ENCODE data around the gene LEP.
A peak's percentile ranks its signal among the peaks of the same experiment; 100 is the strongest.

Gene LEP

GRCh38 chr7:128251337-128251736, 10.3 kb downstream of the LEP start:
- DNase-seq = no peak

- no peak for DNase-seq
Observed at GRCh38 chr7:128253701-128254100, 12.6 kb downstream of the LEP start.

GRCh38 chr7:128254470-128254869, 13.4 kb downstream of the LEP start:
- no peak for DNase-seq

GRCh38 chr7:128255271-128255670, 14.2 kb downstream of the LEP start:
- no peak for DNase-seq

- DNase-seq = no peak
Observed at GRCh38 chr7:128257458-128257857, 16.4 kb downstream of the LEP start.

- DNase-seq = no peak
Observed at GRCh38 chr7:128259131-128260061, 18.3 kb downstream of the LEP start.

- no peak for DNase-seq
Observed at GRCh38 chr7:128260069-128260795, 19.2 kb downstream of the LEP start.

- DNase-seq = no peak
Observed at GRCh38 chr7:128262273-128263028, 21.4 kb downstream of the LEP start.

- DNase-seq = no peak
Observed at GRCh38 chr7:128263420-128263819, 22.3 kb downstream of the LEP start.

GRCh38 chr7:128264477-128264876, 23.4 kb downstream of the LEP start:
- no peak for DNase-seq

GRCh38 chr7:128265156-128265905, 24.3 kb downstream of the LEP start:
- DNase-seq = no peak

GRCh38 chr7:128265906-128266300, 24.8 kb downstream of the LEP start:
- DNase-seq = no peak

- no peak for DNase-seq
Observed at GRCh38 chr7:128266529-128266882, 25.4 kb downstream of the LEP start.

- DNase-seq = peak; percentile 13
Observed at GRCh38 chr7:128266883-128267594, 26.0 kb downstream of the LEP start.

- DNase-seq = no peak
Observed at GRCh38 chr7:128267595-128267924, 26.5 kb downstream of the LEP start.

GRCh38 chr7:128268233-128268632, 27.2 kb downstream of the LEP start:
- DNase-seq = no peak

GRCh38 chr7:128270826-128271272, 29.8 kb downstream of the LEP start:
- DNase-seq = no peak

- no peak for DNase-seq
Observed at GRCh38 chr7:128271471-128271941, 30.4 kb downstream of the LEP start.

GRCh38 chr7:128271942-128272481, 30.9 kb downstream of the LEP start:
- no peak for DNase-seq

- DNase-seq = no peak
Observed at GRCh38 chr7:128274246-128274883, 33.3 kb downstream of the LEP start.

All from amniotic stem cell (primary cell).